ENCODE measurements around the gene PLPP3. TPM values are rescaled to one million over a fixed set of nuclear protein-coding genes. Genes with fewer than 3 reads are reported as not detected.

The PLPP3 gene
- total and polyA plus RNA-seq, 2 of the 8 experiments (the other 6 are each of a cell fraction or from before 2014, with no cell fraction given): 33.2 to 42.0 TPM

DNA sequence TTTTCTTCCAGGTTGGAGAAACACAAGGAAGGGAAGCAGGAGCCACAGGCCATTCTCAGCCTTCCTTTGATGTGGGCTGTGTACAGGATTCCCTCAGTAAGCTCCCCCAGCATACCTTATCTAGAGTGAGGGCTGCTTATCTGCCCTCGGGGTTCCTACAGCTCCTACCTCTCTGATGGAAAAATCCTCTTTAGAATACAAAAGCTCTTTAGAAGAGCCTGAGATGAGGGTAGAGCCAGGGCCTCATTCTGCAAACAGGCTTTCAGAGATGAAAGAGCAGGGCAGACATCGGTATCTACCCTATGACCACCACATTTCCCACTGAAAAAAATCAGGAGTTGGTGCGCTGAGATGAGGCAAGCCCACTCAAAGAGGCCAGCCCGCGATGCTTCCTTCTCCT, 85.1 kb downstream of the PLPP3 start (continued):
- TF ChIP-seq, protein P1, sequence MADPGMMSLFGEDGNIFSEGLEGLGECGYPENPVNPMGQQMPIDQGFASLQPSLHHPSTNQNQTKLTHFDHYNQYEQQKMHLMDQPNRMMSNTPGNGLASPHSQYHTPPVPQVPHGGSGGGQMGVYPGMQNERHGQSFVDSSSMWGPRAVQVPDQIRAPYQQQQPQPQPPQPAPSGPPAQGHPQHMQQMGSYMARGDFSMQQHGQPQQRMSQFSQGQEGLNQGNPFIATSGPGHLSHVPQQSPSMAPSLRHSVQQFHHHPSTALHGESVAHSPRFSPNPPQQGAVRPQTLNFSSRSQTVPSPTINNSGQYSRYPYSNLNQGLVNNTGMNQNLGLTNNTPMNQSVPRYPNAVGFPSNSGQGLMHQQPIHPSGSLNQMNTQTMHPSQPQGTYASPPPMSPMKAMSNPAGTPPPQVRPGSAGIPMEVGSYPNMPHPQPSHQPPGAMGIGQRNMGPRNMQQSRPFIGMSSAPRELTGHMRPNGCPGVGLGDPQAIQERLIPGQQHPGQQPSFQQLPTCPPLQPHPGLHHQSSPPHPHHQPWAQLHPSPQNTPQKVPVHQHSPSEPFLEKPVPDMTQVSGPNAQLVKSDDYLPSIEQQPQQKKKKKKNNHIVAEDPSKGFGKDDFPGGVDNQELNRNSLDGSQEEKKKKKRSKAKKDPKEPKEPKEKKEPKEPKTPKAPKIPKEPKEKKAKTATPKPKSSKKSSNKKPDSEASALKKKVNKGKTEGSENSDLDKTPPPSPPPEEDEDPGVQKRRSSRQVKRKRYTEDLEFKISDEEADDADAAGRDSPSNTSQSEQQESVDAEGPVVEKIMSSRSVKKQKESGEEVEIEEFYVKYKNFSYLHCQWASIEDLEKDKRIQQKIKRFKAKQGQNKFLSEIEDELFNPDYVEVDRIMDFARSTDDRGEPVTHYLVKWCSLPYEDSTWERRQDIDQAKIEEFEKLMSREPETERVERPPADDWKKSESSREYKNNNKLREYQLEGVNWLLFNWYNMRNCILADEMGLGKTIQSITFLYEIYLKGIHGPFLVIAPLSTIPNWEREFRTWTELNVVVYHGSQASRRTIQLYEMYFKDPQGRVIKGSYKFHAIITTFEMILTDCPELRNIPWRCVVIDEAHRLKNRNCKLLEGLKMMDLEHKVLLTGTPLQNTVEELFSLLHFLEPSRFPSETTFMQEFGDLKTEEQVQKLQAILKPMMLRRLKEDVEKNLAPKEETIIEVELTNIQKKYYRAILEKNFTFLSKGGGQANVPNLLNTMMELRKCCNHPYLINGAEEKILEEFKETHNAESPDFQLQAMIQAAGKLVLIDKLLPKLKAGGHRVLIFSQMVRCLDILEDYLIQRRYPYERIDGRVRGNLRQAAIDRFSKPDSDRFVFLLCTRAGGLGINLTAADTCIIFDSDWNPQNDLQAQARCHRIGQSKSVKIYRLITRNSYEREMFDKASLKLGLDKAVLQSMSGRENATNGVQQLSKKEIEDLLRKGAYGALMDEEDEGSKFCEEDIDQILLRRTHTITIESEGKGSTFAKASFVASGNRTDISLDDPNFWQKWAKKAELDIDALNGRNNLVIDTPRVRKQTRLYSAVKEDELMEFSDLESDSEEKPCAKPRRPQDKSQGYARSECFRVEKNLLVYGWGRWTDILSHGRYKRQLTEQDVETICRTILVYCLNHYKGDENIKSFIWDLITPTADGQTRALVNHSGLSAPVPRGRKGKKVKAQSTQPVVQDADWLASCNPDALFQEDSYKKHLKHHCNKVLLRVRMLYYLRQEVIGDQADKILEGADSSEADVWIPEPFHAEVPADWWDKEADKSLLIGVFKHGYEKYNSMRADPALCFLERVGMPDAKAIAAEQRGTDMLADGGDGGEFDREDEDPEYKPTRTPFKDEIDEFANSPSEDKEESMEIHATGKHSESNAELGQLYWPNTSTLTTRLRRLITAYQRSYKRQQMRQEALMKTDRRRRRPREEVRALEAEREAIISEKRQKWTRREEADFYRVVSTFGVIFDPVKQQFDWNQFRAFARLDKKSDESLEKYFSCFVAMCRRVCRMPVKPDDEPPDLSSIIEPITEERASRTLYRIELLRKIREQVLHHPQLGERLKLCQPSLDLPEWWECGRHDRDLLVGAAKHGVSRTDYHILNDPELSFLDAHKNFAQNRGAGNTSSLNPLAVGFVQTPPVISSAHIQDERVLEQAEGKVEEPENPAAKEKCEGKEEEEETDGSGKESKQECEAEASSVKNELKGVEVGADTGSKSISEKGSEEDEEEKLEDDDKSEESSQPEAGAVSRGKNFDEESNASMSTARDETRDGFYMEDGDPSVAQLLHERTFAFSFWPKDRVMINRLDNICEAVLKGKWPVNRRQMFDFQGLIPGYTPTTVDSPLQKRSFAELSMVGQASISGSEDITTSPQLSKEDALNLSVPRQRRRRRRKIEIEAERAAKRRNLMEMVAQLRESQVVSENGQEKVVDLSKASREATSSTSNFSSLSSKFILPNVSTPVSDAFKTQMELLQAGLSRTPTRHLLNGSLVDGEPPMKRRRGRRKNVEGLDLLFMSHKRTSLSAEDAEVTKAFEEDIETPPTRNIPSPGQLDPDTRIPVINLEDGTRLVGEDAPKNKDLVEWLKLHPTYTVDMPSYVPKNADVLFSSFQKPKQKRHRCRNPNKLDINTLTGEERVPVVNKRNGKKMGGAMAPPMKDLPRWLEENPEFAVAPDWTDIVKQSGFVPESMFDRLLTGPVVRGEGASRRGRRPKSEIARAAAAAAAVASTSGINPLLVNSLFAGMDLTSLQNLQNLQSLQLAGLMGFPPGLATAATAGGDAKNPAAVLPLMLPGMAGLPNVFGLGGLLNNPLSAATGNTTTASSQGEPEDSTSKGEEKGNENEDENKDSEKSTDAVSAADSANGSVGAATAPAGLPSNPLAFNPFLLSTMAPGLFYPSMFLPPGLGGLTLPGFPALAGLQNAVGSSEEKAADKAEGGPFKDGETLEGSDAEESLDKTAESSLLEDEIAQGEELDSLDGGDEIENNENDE (IDR thresholded peaks at IDR 0.05; ENCODE audit: insufficient replicate concordance, low read length): no peak
- no peak for TF ChIP-seq KDM4A (IDR thresholded peaks at IDR 0.05; ENCODE audit: low read depth, low read length, severe bottlenecking)

Data from H1 (cell line).